ENCODE data around the gene RYR1.
"Not testable (repeated sequence)": the region's sequence is repeated elsewhere in the genome, so short reads cannot be mapped to it uniquely, and the experiment has no call there.

RYR1 gene

DNA sequence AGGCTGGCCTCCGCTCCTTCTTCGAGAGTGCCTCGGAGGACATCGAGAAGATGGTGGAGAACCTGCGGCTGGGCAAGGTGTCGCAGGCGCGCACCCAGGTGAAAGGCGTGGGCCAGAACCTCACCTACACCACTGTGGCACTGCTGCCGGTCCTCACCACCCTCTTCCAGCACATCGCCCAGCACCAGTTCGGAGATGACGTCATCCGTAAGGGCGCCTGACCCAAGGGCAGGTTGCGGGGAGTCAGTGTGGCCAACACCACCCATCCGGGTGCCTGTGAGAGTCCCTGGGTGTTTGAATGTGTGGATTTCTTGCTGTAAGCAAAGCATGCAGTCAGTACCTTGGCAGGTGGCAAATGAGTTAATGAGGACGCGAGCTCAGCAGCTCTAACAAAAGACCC is 78.8 kb downstream of the RYR1 start:
- no peak for DNase-seq (ENCODE audit: low read depth in 1 of 2, low spot score in 1 of 2)

GRCh38 chr19:38513156-38513555 is 79.7 kb downstream of the RYR1 start:
- DNase-seq (ENCODE audit: low read depth in 1 of 2, low spot score in 1 of 2): not testable (repeated sequence)

- DNase-seq (ENCODE audit: low read depth in 1 of 2, low spot score in 1 of 2): no peak
Observed at GRCh38 chr19:38513762-38514167, 80.3 kb downstream of the RYR1 start.

GRCh38 chr19:38514812-38515633 is 81.5 kb downstream of the RYR1 start:
- peak; percentile 68 for DNase-seq (ENCODE audit: low read depth in 1 of 2, low spot score in 1 of 2)

- no peak for DNase-seq (ENCODE audit: low read depth in 1 of 2, low spot score in 1 of 2)
Observed at GRCh38 chr19:38515896-38516295, 82.4 kb downstream of the RYR1 start.

- DNase-seq (ENCODE audit: low read depth in 1 of 2, low spot score in 1 of 2): no peak
Observed at GRCh38 chr19:38516802-38517201, 83.3 kb downstream of the RYR1 start.

- DNase-seq (ENCODE audit: low read depth in 1 of 2, low spot score in 1 of 2): no peak
Observed at GRCh38 chr19:38517321-38517720, 83.8 kb downstream of the RYR1 start.

DNA sequence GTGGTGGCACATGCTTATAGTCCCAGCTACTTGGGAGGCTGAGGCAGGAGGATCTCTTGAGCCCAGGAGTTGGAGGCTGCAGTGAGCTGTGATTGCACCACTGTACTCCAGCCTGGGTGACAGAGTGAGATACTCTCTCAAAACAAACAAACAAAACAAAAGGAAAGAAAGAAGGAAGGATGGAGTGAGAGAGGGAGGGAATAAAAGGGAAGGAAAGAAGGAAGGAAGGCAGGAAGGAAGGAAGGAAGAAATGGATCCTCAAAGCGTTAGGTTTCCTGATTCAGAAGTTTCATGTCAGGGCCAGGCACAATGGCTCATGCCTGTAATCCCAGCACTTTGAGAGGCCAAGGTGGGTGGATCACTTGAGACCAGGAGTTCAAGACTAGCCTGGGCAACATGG is 84.5 kb downstream of the RYR1 start:
- DNase-seq (ENCODE audit: low read depth in 1 of 2, low spot score in 1 of 2): not testable (repeated sequence)

- no peak for DNase-seq (ENCODE audit: low read depth in 1 of 2, low spot score in 1 of 2)
Observed at GRCh38 chr19:38519168-38519567, 85.7 kb downstream of the RYR1 start.

GRCh38 chr19:38519988-38520387 is 86.5 kb downstream of the RYR1 start:
- DNase-seq (ENCODE audit: low read depth in 1 of 2, low spot score in 1 of 2): no peak

GRCh38 chr19:38522915-38523314 is 89.4 kb downstream of the RYR1 start:
- no peak for DNase-seq (ENCODE audit: low read depth in 1 of 2, low spot score in 1 of 2)

DNA sequence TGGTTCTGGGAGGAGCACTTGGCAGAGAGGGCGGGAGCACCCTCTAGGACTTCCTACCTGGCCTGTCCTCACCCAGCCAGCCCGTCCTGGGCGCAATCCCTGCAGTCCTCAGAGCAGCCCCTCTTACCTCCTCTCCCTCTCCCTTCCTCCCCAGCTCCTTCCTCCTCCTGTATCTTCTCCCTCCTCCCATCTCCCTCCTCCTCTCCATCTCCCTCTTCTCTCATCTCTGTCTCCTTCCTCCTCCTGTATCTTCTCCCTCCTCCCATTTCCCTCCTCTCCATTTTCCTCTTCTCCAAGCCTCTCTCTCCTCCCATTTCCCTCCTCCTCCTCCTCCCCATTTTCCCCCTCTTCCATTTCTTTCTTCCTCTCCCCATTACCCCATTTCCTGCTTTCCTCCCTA is 89.8 kb downstream of the RYR1 start:
- DNase-seq (ENCODE audit: low read depth in 1 of 2, low spot score in 1 of 2): no peak

- no peak for DNase-seq (ENCODE audit: low read depth in 1 of 2, low spot score in 1 of 2)
Observed at GRCh38 chr19:38524369-38524768, 90.9 kb downstream of the RYR1 start.

DNA sequence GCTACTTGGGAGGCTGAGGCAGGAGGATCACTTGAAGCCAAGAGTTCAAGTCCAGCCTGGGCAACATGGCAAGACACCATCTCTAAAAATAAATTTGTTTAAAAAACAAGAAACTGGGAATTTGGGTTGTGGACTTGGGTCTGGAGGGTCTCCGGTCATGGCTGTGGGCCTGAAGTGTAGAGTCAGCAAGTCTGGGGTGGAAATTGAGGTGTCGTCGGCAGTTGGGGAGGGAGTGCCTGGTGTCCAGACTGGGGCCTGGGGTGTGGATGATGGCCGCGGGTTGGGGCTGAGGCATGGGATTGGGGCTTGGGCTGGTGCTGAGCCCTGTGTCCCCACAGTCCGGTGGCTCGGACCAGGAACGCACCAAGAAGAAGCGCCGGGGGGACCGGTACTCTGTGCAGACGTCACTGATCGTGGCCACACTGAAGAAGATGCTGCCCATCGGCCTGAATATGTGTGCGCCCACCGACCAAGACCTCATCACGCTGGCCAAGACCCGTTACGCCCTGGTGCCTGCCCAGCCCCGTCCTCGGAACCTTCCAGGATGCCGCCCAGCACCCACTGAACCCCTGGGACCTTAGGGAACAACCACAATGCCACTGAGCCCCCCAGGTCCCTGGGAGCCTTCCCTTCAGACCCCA is 91.6 kb downstream of the RYR1 start:
- DNase-seq (ENCODE audit: low read depth in 1 of 2, low spot score in 1 of 2): no peak

- no peak for DNase-seq (ENCODE audit: low read depth in 1 of 2, low spot score in 1 of 2)
Observed at GRCh38 chr19:38526430-38526829, 92.9 kb downstream of the RYR1 start.

DNA sequence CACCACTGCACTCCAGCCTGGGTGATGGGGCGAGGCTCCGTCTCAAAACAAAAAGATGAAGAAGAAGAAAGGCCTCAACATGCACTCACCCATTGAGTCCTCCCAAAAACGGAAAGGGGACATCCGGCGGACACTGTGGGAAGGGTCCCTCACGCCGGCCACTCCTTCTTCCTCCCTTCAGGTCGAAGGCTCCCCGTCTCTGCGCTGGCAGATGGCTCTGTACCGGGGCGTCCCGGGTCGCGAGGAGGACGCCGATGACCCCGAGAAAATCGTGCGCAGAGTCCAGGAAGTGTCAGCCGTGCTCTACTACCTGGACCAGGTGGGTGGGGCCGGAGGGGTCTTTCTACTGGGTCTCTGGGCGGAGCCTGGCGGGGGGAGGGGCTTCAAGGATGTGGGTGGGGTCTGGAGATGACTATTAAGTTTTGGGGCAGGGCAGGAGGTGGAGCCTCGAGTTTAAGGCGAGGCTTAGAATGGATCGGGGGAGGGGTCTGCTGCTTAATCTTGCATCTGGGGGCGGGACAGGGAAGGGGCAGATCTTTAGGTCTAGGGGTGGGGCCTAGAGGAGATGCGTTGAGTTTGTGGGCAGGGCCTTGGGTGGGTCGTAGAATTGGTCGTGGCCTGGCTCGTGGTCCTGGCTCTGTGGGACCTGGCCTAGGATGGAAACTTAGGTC is 94.1 kb downstream of the RYR1 start:
- DNase-seq (ENCODE audit: low read depth in 1 of 2, low spot score in 1 of 2): no peak

DNA sequence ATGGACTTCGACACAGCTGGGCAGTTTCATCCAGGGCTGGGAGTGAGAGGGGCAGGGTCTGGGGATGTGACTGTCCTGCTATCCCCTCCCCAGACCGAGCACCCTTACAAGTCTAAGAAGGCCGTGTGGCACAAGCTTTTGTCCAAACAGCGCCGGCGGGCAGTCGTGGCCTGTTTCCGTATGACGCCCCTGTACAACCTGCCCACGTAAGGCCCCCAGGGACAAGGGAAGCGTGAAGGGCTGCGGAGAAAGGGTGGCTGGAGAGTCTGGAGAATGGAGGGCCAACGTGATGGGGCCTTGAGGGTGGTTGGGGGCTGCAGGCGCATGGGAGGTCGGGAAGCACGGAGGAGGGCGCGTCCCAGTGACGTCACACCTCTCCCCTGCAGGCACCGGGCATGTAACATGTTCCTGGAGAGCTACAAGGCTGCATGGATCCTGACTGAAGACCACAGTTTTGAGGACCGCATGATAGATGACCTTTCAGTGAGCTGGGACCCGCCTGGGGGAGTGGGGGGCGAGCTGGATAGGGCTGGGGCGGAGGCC is 94.8 kb downstream of the RYR1 start:
- no peak for DNase-seq (ENCODE audit: low read depth in 1 of 2, low spot score in 1 of 2)

- no peak for DNase-seq (ENCODE audit: low read depth in 1 of 2, low spot score in 1 of 2)
Observed at GRCh38 chr19:38528931-38529330, 95.4 kb downstream of the RYR1 start.

- DNase-seq (ENCODE audit: low read depth in 1 of 2, low spot score in 1 of 2): no peak
Observed at GRCh38 chr19:38531515-38531914, 98.0 kb downstream of the RYR1 start.

DNA sequence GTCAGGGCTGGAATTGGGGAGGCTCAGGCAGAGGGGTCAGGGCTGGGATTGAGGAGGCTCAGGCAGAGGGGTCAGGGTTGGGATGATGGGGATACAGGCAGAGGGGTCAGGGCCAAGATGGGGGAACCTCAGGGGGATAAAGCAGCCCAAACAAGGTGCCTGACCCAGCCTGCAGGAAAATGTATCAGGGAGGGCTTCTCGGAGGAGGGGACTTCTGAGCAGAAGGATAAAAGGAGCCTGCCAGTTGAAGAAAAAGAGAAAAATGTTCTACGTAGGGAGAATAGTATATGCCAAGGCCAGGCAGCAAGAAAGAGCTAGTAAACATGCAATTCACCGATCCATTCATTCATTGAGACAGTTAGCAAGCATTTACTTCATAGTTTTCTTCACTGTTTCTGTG is 99.4 kb downstream of the RYR1 start:
- no peak for DNase-seq (ENCODE audit: low read depth in 1 of 2, low spot score in 1 of 2)

GRCh38 chr19:38534574-38534973 is 101.1 kb downstream of the RYR1 start:
- no peak for DNase-seq (ENCODE audit: low read depth in 1 of 2, low spot score in 1 of 2)

- no peak for DNase-seq (ENCODE audit: low read depth in 1 of 2, low spot score in 1 of 2)
Observed at GRCh38 chr19:38535212-38535611, 101.7 kb downstream of the RYR1 start.
